ENCODE data around the gene ADGRG2.

- TF ChIP-seq POLR2A (IDR thresholded peaks at IDR 0.05) (no peak), CTCF (IDR thresholded peaks at IDR 0.05) (no peak)
Measured at GRCh38 chrX:19152762-19153161, 30.5 kb upstream of the ADGRG2 start.

All from gastroesophageal sphincter (tissue), 3 donors.